Spleen (tissue), 7 donors: ENCODE results near the gene HILPDA.

Experiments used
- CTCF ChIP-seq, 11 experiments: fragments of 200-600 bp in 7 of 11; fragments of 450-650 bp in 4 of 11; sonication (generic) in 4 of 11; IDR thresholded peaks in 8 of 11; conservative IDR thresholded peaks in 3 of 11; 1 replicate in 7 of 11; 2 replicates in 4 of 11; pipeline versions ENCODE4 v1.4.0 to v1.8.0; 2016 to 2021; ENCODE audit warnings: antibody characterized with exemption in 11 of 11, inconsistent platforms in 4 of 11, mild to moderate bottlenecking in 1 of 11
- POLR2A ChIP-seq, 3 donors: fragments of 450-650 bp; IDR thresholded peaks; one replicate each; pipeline ENCODE4 v1.5.1; 2017; ENCODE audit warnings: antibody characterized with exemption in 3 of 3, mild to moderate bottlenecking in 1 of 3
- POLR2AphosphoS5 ChIP-seq, 3 donors: sonication (generic); formaldehyde crosslinking; IDR thresholded peaks; one replicate each; pipeline ENCODE4 v1.5.1; 2017; ENCODE audit warnings: antibody characterized with exemption in 3 of 3
- donor health status: DM: no; HTN: no; CAD: no; lungs with moderate emphysema.
- donor health status: DM: no; HTN: no; CAD: no.
- donor health status: DM: no; HTN: no; CAD: no.

DNA sequence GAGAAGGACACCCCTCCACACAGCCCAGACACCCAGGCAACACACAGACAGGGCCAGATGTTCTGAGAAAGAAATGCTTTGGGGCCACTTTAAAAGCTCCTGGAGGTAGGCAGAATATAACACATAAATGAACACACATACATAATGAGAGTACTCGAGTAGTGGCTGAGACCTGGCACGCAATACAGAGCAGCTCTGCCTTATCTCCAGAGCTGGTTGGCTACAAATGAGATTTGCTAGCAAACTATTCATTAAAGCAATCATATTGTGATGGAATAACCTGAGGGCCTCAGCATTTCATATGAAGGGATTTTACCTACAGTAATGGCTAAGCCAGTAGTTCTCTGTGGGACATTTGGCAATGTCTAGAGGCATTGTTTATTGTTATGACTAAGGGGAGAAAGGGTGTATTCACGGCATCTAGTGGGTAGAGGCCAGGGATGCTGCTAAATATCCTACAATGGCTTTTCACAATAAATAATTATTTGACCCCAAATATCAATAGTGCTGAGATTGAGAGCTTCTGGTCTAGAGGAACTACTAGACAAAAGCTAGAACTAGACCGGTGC is 40.4 kb upstream of the HILPDA start:
- TF ChIP-seq CTCF (IDR thresholded peaks at IDR 0.05 in 8 of 11, conservative IDR thresholded peaks at IDR 0.05 in 3 of 11) (no peak), POLR2A (IDR thresholded peaks at IDR 0.05) (no peak), POLR2AphosphoS5 (IDR thresholded peaks at IDR 0.05) (no peak)
